Endothelial cell (in vitro differentiated cells): ENCODE results near the gene TRIM66. TPM values are rescaled to one million over a fixed set of nuclear protein-coding genes. Genes with fewer than 3 reads are reported as not detected.

ENCODE experiments used
- DNase-seq: peaks from one replicate; pipeline ENCODE4 v3.0.0; 2021; ENCODE audit warnings: low spot score
- H3K27ac Mint-ChIP-seq: one replicate; pipeline ENCODE4 v1.8.0; 2021; ENCODE audit warnings: mixed read lengths, inconsistent platforms; ENCODE audit not compliant: unreplicated experiment
- H3K27me3 Mint-ChIP-seq: one replicate; pipeline ENCODE4 v1.8.0; 2021; ENCODE audit warnings: mild to moderate bottlenecking, moderate library complexity, mixed read lengths, inconsistent platforms; ENCODE audit not compliant: unreplicated experiment
- H3K36me3 Mint-ChIP-seq: one replicate; pipeline ENCODE4 v1.8.0; 2021; ENCODE audit warnings: mild to moderate bottlenecking, low read depth, mixed read lengths, inconsistent platforms; ENCODE audit not compliant: unreplicated experiment
- H3K4me1 Mint-ChIP-seq: one replicate; pipeline ENCODE4 v1.8.0; 2021; ENCODE audit warnings: mild to moderate bottlenecking, mixed read lengths, inconsistent platforms; ENCODE audit not compliant: unreplicated experiment
- H3K4me3 Mint-ChIP-seq: one replicate; pipeline ENCODE4 v1.8.0; 2021; ENCODE audit warnings: mild to moderate bottlenecking, mixed read lengths, inconsistent platforms; ENCODE audit not compliant: unreplicated experiment
- H3K9me3 Mint-ChIP-seq: one replicate; pipeline ENCODE4 v1.8.0; 2021; ENCODE audit warnings: mixed read lengths, inconsistent platforms; ENCODE audit not compliant: unreplicated experiment
- CTCF ChIP-seq: fragments of 200-600 bp; sonication (generic); IDR thresholded peaks from one replicate; pipeline ENCODE4 v1.5.0; 2021; ENCODE audit warnings: antibody characterized with exemption; ENCODE audit not compliant: unreplicated experiment
- total RNA-seq: library from RNA; stranded (reverse); fragmentation: NEBNext Ultra II Directional; extraction: Animal tissue kit (Norgen Biotek cat#: 25700); gene quantifications from one replicate; pipeline ENCODE4 v1.2.1, GENCODE V29; 2021; ENCODE audit not compliant: unreplicated experiment

Gene TRIM66
- total RNA-seq, 1 donor from 2014 or later, result 11.4 TPM

GRCh38 chr11:8584511-8584910, 98.0 kb downstream of the TRIM66 start:
- Mint-ChIP-seq H3K27me3 (peaks cover 2% of the 10 kb centered on the region), H3K4me1 (peaks cover 15% of the 10 kb centered on the region), H3K27ac (no peak overlapping the region), H3K4me3 (no peak overlapping the region), H3K36me3 (peaks cover 5% of the 10 kb centered on the region), H3K9me3 (peaks cover 4% of the 10 kb centered on the region)
- TF ChIP-seq CTCF, result no peak
- no peak for DNase-seq

- Mint-ChIP-seq H3K9me3 (peaks cover 4% of the 10 kb centered on the region), H3K4me1 (peaks cover 15% of the 10 kb centered on the region), H3K36me3 (peaks cover 5% of the 10 kb centered on the region), H3K4me3 (no peak overlapping the region), H3K27me3 (peaks cover 2% of the 10 kb centered on the region), H3K27ac (no peak overlapping the region)
- no peak for DNase-seq
- no peak for TF ChIP-seq CTCF
These were observed 98.4 kb downstream of the TRIM66 start for GRCh38 chr11:8584082-8584481.

- Mint-ChIP-seq H3K36me3 (peaks cover 5% of the 10 kb centered on the region), H3K27ac (no peak overlapping the region)
- no peak for TF ChIP-seq CTCF
These were observed 101.2 kb downstream of the TRIM66 start for GRCh38 chr11:8581300-8581699.

GRCh38 chr11:8577791-8578581, 104.5 kb downstream of the TRIM66 start:
- peaks cover 6% of the 10 kb centered on the region for H3K4me1 Mint-ChIP-seq
- no peak for DNase-seq
- H3K9me3 Mint-ChIP-seq, result peaks cover 4% of the 10 kb centered on the region
- TF ChIP-seq CTCF, result no peak
- H3K27ac Mint-ChIP-seq, result no peak overlapping the region
- no peaks in the 10 kb centered on the region for H3K27me3 Mint-ChIP-seq
- H3K4me3 Mint-ChIP-seq, result no peak overlapping the region
- peaks cover 5% of the 10 kb centered on the region for H3K36me3 Mint-ChIP-seq

More at GRCh38 chr11:8581300-8581699, 101.2 kb downstream of the TRIM66 start:
- Mint-ChIP-seq H3K27me3 (no peaks in the 10 kb centered on the region), H3K4me1 (peaks cover 13% of the 10 kb centered on the region), H3K9me3 (peaks cover 4% of the 10 kb centered on the region), H3K4me3 (no peak overlapping the region)
- no peak for DNase-seq

- Mint-ChIP-seq H3K27me3 (peaks cover 5% of the 10 kb centered on the region), H3K9me3 (no peaks in the 10 kb centered on the region), H3K4me3 (no peak overlapping the region), H3K27ac (no peak overlapping the region), H3K36me3 (no peaks in the 10 kb centered on the region), H3K4me1 (peaks cover 4% of the 10 kb centered on the region)
- no peak for DNase-seq
- no peak for TF ChIP-seq CTCF
These were observed 107.7 kb downstream of the TRIM66 start for GRCh38 chr11:8574798-8575197.
